Karpas-422 (cell line): ENCODE data around the gene SEPTIN3. TPM values are rescaled to one million over a fixed set of nuclear protein-coding genes. Genes with fewer than 3 reads are reported as not detected.

Experiments used
- DNase-seq: peaks from one replicate; pipeline ENCODE4 v3.0.0-alpha.2; 2015
- H2AFZ ChIP-seq: fragments of 200-600 bp; sonication (generic); 2 replicates; pipeline ENCODE4 v1.6.1; 2014; ENCODE audit warnings: antibody characterized with exemption, low read length, mixed read lengths
- H3K27ac ChIP-seq: fragments of 200-600 bp; sonication (generic); 2 replicates; pipeline ENCODE4 v1.5.1; 2014; ENCODE audit warnings: mild to moderate bottlenecking, low read length, moderate library complexity
- H3K27me3 ChIP-seq: fragments of 200-600 bp; sonication (generic); 2 replicates; pipeline ENCODE4 v1.6.1; 2014; ENCODE audit warnings: low read length, mixed read lengths
- H3K36me3 ChIP-seq: fragments of 200-600 bp; sonication (generic); 2 replicates; pipeline ENCODE4 v1.6.1; 2014; ENCODE audit warnings: low read length, mixed read lengths; ENCODE audit not compliant: insufficient read depth
- H3K4me1 ChIP-seq: fragments of 200-600 bp; sonication (generic); 2 replicates; pipeline ENCODE4 v1.6.1; 2014; ENCODE audit warnings: mild to moderate bottlenecking, low read length, mixed read lengths
- H3K4me2 ChIP-seq: fragments of 200-600 bp; sonication (generic); 2 replicates; pipeline ENCODE4 v1.6.1; 2014; ENCODE audit warnings: low read length, low read depth, mild to moderate bottlenecking; ENCODE audit not compliant: poor library complexity, severe bottlenecking
- H3K4me3 ChIP-seq: fragments of 200-600 bp; sonication (generic); 2 replicates; pipeline ENCODE4 v1.5.1; 2014; ENCODE audit warnings: mild to moderate bottlenecking, antibody characterized with exemption, low read length, mixed read lengths
- H3K79me2 ChIP-seq: fragments of 200-600 bp; sonication (generic); 2 replicates; pipeline ENCODE4 v1.6.1; 2014; ENCODE audit warnings: mild to moderate bottlenecking, low read length, mixed read lengths
- H3K9ac ChIP-seq: fragments of 200-600 bp; sonication (generic); 2 replicates; pipeline ENCODE4 v1.6.0; 2014; ENCODE audit warnings: low read length
- H3K9me2 ChIP-seq: fragments of 200-600 bp; sonication (generic), shearing (Covaris generic); replicated peaks from 2 replicates; pipeline ENCODE4 v1.6.0; 2014; ENCODE audit warnings: mild to moderate bottlenecking, low read length, moderate library complexity; ENCODE audit not compliant: insufficient read depth
- H3K9me3 ChIP-seq: fragments of 300-700, 200-600 bp; sonication (generic); 2 replicates; pipeline ENCODE4 v1.6.1; 2014; ENCODE audit warnings: low read length, mixed read lengths
- H4K20me1 ChIP-seq: fragments of 200-600 bp; sonication (generic); 2 replicates; pipeline ENCODE4 v1.6.1; 2014; ENCODE audit warnings: mild to moderate bottlenecking, antibody characterized with exemption, low read length, low read depth; ENCODE audit not compliant: insufficient read depth
- total RNA-seq: library from RNA; depleted of rRNA; stranded (reverse); fragments of >200 nt; shearing (Covaris generic); gene quantifications from 2 replicates; pipeline ENCODE4 v1.2.3, GENCODE V29; 2014; ENCODE audit warnings: low replicate concordance

The SEPTIN3 gene
- total RNA-seq, 1 experiment from 2014 or later, result not detected

DNA sequence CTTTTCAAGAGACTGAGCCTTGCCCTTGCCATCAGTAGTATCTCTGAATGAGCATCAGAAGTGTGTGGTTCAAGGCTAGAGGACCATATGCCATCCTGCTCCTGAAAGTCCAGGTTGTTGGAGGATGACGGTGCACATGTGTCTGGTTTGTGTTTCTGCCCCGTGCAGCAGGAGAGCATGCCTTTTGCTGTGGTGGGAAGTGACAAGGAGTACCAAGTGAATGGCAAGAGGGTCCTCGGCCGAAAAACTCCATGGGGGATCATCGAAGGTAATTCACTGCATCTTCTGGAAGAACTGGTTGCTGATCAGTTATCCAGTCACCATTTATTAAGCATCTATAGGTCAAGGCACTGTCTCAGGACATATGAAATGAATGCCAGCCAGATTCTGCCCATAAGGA is 23.3 kb downstream of the SEPTIN3 start:
- H3K9ac ChIP-seq, result no peak overlapping the region
- H3K4me1 ChIP-seq, result no peaks in the 10 kb centered on the region
- H3K9me2 ChIP-seq, result no peaks in the 10 kb centered on the region
- no peaks in the 10 kb centered on the region for H3K79me2 ChIP-seq
- no peak overlapping the region for H3K27ac ChIP-seq
- H3K36me3 ChIP-seq, result no peaks in the 10 kb centered on the region
- H3K4me3 ChIP-seq, result no peak overlapping the region
- H3K27me3 ChIP-seq, result no peaks in the 10 kb centered on the region
- no peak for DNase-seq
- no peak overlapping the region for H2AFZ ChIP-seq
- no peaks in the 10 kb centered on the region for H4K20me1 ChIP-seq
- no peak overlapping the region for H3K4me2 ChIP-seq
- H3K9me3 ChIP-seq, result no peaks in the 10 kb centered on the region

DNA sequence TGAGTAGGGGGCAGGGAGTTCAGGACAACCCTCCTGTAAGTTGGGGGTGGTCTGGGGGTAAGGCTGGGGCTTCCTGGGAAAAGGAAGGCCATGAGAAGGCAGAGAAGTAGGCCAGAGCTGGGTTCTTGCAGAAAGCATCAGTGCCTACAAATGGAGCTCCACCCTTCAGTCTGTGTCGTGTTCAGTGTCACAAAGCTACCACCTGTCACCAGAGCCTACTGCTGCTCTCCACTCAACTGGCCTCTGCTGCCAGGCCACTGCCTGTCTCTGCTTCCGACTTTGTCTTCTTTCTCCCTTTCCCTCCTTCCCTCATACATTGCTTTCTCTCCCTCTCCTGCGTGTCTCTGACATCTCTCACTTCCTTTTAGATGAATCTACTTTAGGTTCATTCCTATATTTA is 26.0 kb downstream of the SEPTIN3 start:
- no peaks in the 10 kb centered on the region; the same call in 1 of the 2 replicates for H3K9me2 ChIP-seq
- no peaks in the 10 kb centered on the region for H4K20me1 ChIP-seq
- H3K27me3 ChIP-seq, result no peaks in the 10 kb centered on the region
- H3K4me2 ChIP-seq, result no peak overlapping the region
- DNase-seq, result no peak
- no peak overlapping the region for H3K9ac ChIP-seq
- no peak overlapping the region for H3K27ac ChIP-seq
- H3K9me3 ChIP-seq, result no peaks in the 10 kb centered on the region
- no peaks in the 10 kb centered on the region for H3K36me3 ChIP-seq
- no peaks in the 10 kb centered on the region for H3K79me2 ChIP-seq
- no peak overlapping the region for H2AFZ ChIP-seq
- H3K4me3 ChIP-seq, result no peak overlapping the region
- peaks cover 16% of the 10 kb centered on the region for H3K4me1 ChIP-seq

DNA sequence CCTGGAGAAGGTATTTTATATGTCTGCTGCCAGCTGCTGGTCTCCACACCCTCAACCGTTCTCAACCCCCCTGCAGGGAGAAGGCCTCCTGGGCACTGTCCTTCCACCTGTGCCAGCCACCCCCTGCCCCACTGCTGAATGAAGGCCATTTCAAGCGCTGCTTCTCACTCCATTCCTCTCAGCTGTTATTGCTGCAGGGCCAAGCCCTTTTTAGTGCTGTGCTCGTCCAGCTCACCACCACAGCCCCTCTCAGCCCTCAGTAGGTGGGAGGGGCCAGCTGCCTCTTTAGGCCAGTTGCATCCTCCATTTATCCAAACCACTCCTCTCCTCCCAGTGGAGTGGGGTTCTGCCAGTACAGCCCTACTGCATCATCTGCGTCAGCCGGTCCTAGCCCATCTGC is 27.6 kb downstream of the SEPTIN3 start:
- Histone ChIP-seq H3K9me3 (no peaks in the 10 kb centered on the region), H3K4me3 (no peak overlapping the region), H3K9me2 (no peaks in the 10 kb centered on the region; the same call in 1 of the 2 replicates), H3K4me2 (no peak overlapping the region), H3K36me3 (no peaks in the 10 kb centered on the region), H2AFZ (no peak overlapping the region), H3K4me1 (peaks cover 16% of the 10 kb centered on the region), H3K27ac (no peak overlapping the region), H3K9ac (no peak overlapping the region), H3K27me3 (no peaks in the 10 kb centered on the region), H4K20me1 (no peaks in the 10 kb centered on the region), H3K79me2 (no peaks in the 10 kb centered on the region)
- no peak for DNase-seq

DNA sequence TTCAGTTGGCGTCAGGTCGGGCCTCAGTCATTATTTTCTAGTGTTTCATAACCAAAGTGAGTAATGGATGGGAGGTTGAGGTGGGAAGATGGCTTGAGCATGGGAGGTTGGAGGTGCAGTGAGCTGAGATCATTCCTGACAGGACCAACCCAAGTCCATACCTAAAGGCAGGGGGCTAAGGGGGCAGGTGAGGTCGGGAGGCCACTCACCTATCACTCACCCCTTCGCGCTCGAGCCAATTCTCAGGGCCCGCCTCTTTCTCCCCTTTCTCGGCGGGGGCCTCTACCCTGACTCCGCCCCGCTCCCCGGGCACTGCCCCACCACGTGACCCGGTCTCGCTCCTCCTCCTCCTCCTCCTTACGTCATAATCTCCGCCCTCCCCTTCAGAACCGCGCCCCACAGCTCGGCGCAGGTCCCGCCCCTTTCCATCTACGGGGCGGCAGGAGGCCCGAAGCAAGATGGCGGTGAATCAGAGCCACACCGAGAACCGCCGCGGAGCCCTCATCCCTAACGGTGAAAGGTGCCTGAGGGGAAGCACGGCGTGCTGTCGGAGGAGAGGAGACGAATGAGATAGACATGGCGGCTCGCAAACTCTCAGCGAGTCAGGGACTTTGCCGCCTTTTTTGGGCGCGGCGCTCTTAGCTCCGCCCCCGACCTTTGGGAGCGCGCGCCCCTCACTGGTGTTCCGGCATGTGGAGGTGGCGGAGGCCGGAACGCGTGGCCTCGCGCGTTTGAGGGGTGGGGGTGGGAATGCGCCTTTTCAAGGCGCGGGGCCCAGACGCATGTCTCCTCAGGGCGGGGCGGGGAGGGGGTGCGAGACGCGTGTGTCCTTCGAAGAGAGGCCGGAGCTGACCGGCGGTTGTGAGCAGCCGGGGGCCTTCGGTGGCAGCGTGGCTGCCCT is 29.4 kb downstream of the SEPTIN3 start, which contains the start of gene WBP2NL:
WBP2NL (plus strand) TSS at position 428 of the 901 bp plus-strand sequence; CDS start at position 459, 31 bp downstream.
- Histone ChIP-seq H3K4me2 (peak within 1 kb of the TSS; percentile 89), H3K36me3 (no peaks in the 10 kb centered on the region), H2AFZ (peak within 1 kb of the TSS; percentile 99), H3K27me3 (no peaks in the 10 kb centered on the region), H3K9me3 (no peaks in the 10 kb centered on the region), H4K20me1 (no peaks in the 10 kb centered on the region), H3K9me2 (no peaks in the 10 kb centered on the region; the same call in 1 of the 2 replicates), H3K4me3 (peak within 1 kb of the TSS; percentile 89), H3K79me2 (no peaks in the 10 kb centered on the region), H3K27ac (no peak within 1 kb of the TSS), H3K9ac (peak within 1 kb of the TSS; percentile 82), H3K4me1 (peaks cover 16% of the 10 kb centered on the region)
- DNase-seq, result peak; percentile 98

GRCh38 chr22:42000466-42000865 is 31.2 kb downstream of the SEPTIN3 start:
- Histone ChIP-seq H3K4me1 (peaks cover 16% of the 10 kb centered on the region), H3K36me3 (no peaks in the 10 kb centered on the region), H3K4me2 (no peak overlapping the region), H3K9me2 (no peaks in the 10 kb centered on the region; the same call in 1 of the 2 replicates), H2AFZ (no peak overlapping the region), H3K27ac (no peak overlapping the region), H3K27me3 (no peaks in the 10 kb centered on the region), H3K4me3 (no peak overlapping the region), H4K20me1 (no peaks in the 10 kb centered on the region), H3K9me3 (no peaks in the 10 kb centered on the region), H3K9ac (no peak overlapping the region), H3K79me2 (no peaks in the 10 kb centered on the region)
- no peak for DNase-seq

DNA sequence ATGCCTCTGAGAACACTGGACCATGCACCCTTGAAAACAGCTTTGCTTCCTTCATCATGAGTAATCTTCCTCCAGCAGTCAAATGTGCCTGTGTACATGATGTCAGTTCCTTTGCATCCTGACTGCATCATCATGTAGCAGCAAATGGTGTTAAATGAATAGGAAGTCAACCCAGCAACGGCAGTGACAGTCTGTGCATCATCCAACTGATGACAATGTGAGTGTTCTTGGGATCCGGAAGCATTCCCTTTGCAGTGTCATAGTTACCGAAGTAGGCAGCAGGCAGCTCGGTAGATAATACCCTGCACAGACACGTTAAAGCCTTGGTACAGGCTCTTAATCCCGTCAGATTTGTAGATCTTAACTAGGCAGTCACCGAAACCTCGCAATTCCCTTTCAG is 31.9 kb downstream of the SEPTIN3 start:
- Histone ChIP-seq H2AFZ (no peak overlapping the region), H3K4me1 (peaks cover 16% of the 10 kb centered on the region)

DNA sequence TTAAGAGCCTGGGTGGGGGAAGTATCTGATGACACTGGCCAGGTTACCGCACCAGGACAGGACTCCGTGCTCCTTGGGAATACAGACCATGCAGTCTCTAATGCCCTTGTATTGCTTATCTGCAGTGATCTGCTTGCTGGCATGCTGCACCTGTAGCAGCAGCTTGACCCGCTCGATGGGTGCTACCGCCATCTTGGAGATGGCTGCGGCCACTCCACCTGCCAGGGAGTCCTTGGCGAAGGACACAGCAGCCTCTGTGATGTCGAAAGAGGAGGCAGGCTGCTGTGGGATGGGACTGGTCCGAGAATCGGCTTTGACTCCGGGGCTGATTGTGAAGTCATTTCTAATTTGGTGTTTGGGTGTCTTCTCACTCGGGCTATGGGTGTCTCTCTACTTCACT is 32.5 kb downstream of the SEPTIN3 start:
- Histone ChIP-seq H3K27me3 (no peaks in the 10 kb centered on the region), H4K20me1 (no peaks in the 10 kb centered on the region)

More for the DNA sequence above, 31.9 kb downstream of the SEPTIN3 start:
- H3K9ac ChIP-seq, result no peak overlapping the region
- H3K27ac ChIP-seq, result no peak overlapping the region
- DNase-seq, result no peak
- no peaks in the 10 kb centered on the region for H3K79me2 ChIP-seq
- H3K9me2 ChIP-seq, result no peaks in the 10 kb centered on the region; the same call in 1 of the 2 replicates
- no peaks in the 10 kb centered on the region for H3K27me3 ChIP-seq
- no peak overlapping the region for H3K4me2 ChIP-seq
- H3K9me3 ChIP-seq, result no peaks in the 10 kb centered on the region
- H4K20me1 ChIP-seq, result no peaks in the 10 kb centered on the region
- H3K36me3 ChIP-seq, result no peaks in the 10 kb centered on the region
- H3K4me3 ChIP-seq, result no peak overlapping the region

GRCh38 chr22:42007922-42008321 is 38.7 kb downstream of the SEPTIN3 start:
- no peak overlapping the region for H2AFZ ChIP-seq
- H3K79me2 ChIP-seq, result no peaks in the 10 kb centered on the region
- H3K27me3 ChIP-seq, result no peaks in the 10 kb centered on the region
- peaks cover 13% of the 10 kb centered on the region for H3K9me3 ChIP-seq
- H3K4me3 ChIP-seq, result no peak overlapping the region
- H4K20me1 ChIP-seq, result no peaks in the 10 kb centered on the region
- H3K27ac ChIP-seq, result no peak overlapping the region
- DNase-seq, result no peak
- no peaks in the 10 kb centered on the region for H3K4me1 ChIP-seq
- H3K9ac ChIP-seq, result no peak overlapping the region
- no peaks in the 10 kb centered on the region for H3K9me2 ChIP-seq
- H3K36me3 ChIP-seq, result no peaks in the 10 kb centered on the region
- H3K4me2 ChIP-seq, result no peak overlapping the region

More for the DNA sequence above, 32.5 kb downstream of the SEPTIN3 start:
- Histone ChIP-seq H3K27ac (no peak overlapping the region), H3K9me2 (no peaks in the 10 kb centered on the region; the same call in 1 of the 2 replicates), H3K4me1 (peaks cover 16% of the 10 kb centered on the region), H3K9me3 (no peaks in the 10 kb centered on the region), H3K4me2 (no peak overlapping the region), H2AFZ (no peak overlapping the region), H3K4me3 (no peak overlapping the region), H3K79me2 (no peaks in the 10 kb centered on the region), H3K36me3 (no peaks in the 10 kb centered on the region), H3K9ac (no peak overlapping the region)
- no peak for DNase-seq
